Caco-2 (cell line): Measurements from ENCODE around the gene TACC2. TPM values are rescaled to one million over a fixed set of nuclear protein-coding genes. Genes with fewer than 3 reads are reported as not detected.

Experiments
- BruUV-seq: library from RNA; stranded (reverse); fragments of 400-500 nt; replicated peaks from 2 replicates; lab custom pipeline; 2021; lab: Mats Ljungman, UMichigan
- CTCF ChIA-PET: fragments of 300-600 bp; sonication (Branson Sonifier 250); formaldehyde crosslinking; loops from one replicate; lab custom pipeline; 2022; ENCODE audit warnings: antibody characterized with exemption; lab: Charles Lee
- POLR2A ChIA-PET: fragments of 300-600 bp; sonication (Branson Sonifier 250); formaldehyde crosslinking; loops from one replicate; lab custom pipeline; 2022; ENCODE audit warnings: antibody characterized with exemption; lab: Charles Lee
- DNase-seq, 2 experiments: peaks; one replicate each; pipeline versions ENCODE4 v3.0.0 to v3.0.0-alpha.2; 2020 to 2022
- H3K27me3 ChIP-seq: replicated peaks from 2 replicates; pipeline ENCODE4 v1.6.0; 2011; ENCODE audit warnings: low read length; ENCODE audit not compliant: control insufficient read depth, insufficient read depth
- H3K36me3 ChIP-seq: 2 replicates; pipeline ENCODE4 v1.5.1; 2011; ENCODE audit warnings: low read length; ENCODE audit not compliant: control insufficient read depth, insufficient read depth
- H3K4me1 ChIP-seq: fragments of 250-450 bp; sonication (Bioruptor Pico); 2 replicates; pipeline ENCODE4 v1.5.1; 2020; ENCODE audit warnings: mild to moderate bottlenecking
- H3K4me3 ChIP-seq: 2 replicates; pipeline ENCODE4 v1.5.1; 2011; ENCODE audit warnings: low read depth, mild to moderate bottlenecking, control low read depth, low read length
- H3K9me3 ChIP-seq: fragments of 250-450 bp; sonication (Bioruptor Pico); 2 replicates; pipeline ENCODE4 v1.5.1; 2020; ENCODE audit warnings: mild to moderate bottlenecking, moderate library complexity
- H3K27ac Mint-ChIP-seq: one replicate; pipeline ENCODE4 v1.8.0; 2022; ENCODE audit warnings: mixed read lengths; ENCODE audit not compliant: unreplicated experiment
- H3K27me3 Mint-ChIP-seq: one replicate; pipeline ENCODE4 v1.8.0; 2022; ENCODE audit warnings: mixed read lengths; ENCODE audit not compliant: insufficient read depth, unreplicated experiment
- H3K36me3 Mint-ChIP-seq: one replicate; pipeline ENCODE4 v1.8.0; 2022; ENCODE audit warnings: mild to moderate bottlenecking, mixed read lengths; ENCODE audit not compliant: insufficient read depth, unreplicated experiment
- H3K4me1 Mint-ChIP-seq: one replicate; pipeline ENCODE4 v1.8.0; 2022; ENCODE audit warnings: low read depth, mixed read lengths; ENCODE audit not compliant: unreplicated experiment
- H3K4me3 Mint-ChIP-seq: one replicate; pipeline ENCODE4 v1.8.0; 2022; ENCODE audit warnings: mild to moderate bottlenecking, moderate library complexity, mixed read lengths; ENCODE audit not compliant: unreplicated experiment
- H3K9me3 Mint-ChIP-seq: one replicate; pipeline ENCODE4 v1.8.0; 2022; ENCODE audit warnings: mixed read lengths; ENCODE audit not compliant: unreplicated experiment
- intact Hi-C: fragments of 100-400 bp; cut with micrococcal nuclease; formaldehyde crosslinking; loops from one replicate; pipeline ENCODE4 v1.10.0; 2022; ENCODE audit not compliant: unreplicated experiment
- total RNA-seq: library from RNA; stranded (reverse); gene quantifications from 2 replicates; pipeline ENCODE4 v1.2.3, GENCODE V29; 2022
- TF ChIP-seq, protein P1 (sequence below), 2 experiments: fragments of 200-600 bp in 1 of 2; IDR thresholded peaks; 1 replicate in 1 of 2; 2 replicates in 1 of 2; pipeline versions ENCODE4 v1.5.1 to v1.8.0; 2011 to 2022; ENCODE audit warnings: antibody characterized with exemption in 1 of 2, control low read depth in 1 of 2, inconsistent platforms in 1 of 2, low read depth in 1 of 2, low read length in 1 of 2, mild to moderate bottlenecking in 1 of 2, moderate library complexity in 1 of 2; ENCODE audit not compliant: insufficient read depth in 1 of 2, severe bottlenecking in 1 of 2, unreplicated experiment in 1 of 2

Gene TACC2
- total RNA-seq, 1 experiment from 2014 or later: 117 TPM

GRCh38 chr10:122182308-122182707, 193.3 kb downstream of the TACC2 start:
- BruUV-seq: no TSS peak
- intact Hi-C loops: no loop called here
- no peaks in the 10 kb centered on the region for H3K27me3 ChIP-seq
- POLR2A ChIA-PET: no interaction called here
- Mint-ChIP-seq H3K27ac (peak overlapping the region; percentile 9), H3K27me3 (no peaks in the 10 kb centered on the region), H3K4me3 (no peak overlapping the region), H3K9me3 (no peaks in the 10 kb centered on the region), H3K36me3 (peaks cover 7% of the 10 kb centered on the region), H3K4me1 (peaks cover 9% of the 10 kb centered on the region)
- H3K4me1 ChIP-seq: peaks cover 10% of the 10 kb centered on the region
- H3K36me3 ChIP-seq: no peaks in the 10 kb centered on the region
- no peaks in the 10 kb centered on the region for H3K9me3 ChIP-seq
- TF ChIP-seq, protein P1, sequence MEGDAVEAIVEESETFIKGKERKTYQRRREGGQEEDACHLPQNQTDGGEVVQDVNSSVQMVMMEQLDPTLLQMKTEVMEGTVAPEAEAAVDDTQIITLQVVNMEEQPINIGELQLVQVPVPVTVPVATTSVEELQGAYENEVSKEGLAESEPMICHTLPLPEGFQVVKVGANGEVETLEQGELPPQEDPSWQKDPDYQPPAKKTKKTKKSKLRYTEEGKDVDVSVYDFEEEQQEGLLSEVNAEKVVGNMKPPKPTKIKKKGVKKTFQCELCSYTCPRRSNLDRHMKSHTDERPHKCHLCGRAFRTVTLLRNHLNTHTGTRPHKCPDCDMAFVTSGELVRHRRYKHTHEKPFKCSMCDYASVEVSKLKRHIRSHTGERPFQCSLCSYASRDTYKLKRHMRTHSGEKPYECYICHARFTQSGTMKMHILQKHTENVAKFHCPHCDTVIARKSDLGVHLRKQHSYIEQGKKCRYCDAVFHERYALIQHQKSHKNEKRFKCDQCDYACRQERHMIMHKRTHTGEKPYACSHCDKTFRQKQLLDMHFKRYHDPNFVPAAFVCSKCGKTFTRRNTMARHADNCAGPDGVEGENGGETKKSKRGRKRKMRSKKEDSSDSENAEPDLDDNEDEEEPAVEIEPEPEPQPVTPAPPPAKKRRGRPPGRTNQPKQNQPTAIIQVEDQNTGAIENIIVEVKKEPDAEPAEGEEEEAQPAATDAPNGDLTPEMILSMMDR (IDR thresholded peaks at IDR 0.05; ENCODE audit: insufficient read depth in 1 of 2, low read depth in 1 of 2, low read length in 1 of 2, severe bottlenecking in 1 of 2, unreplicated experiment in 1 of 2): no peak
- DNase-seq: no peak
- CTCF ChIA-PET: no interaction called here
- no peak overlapping the region for H3K4me3 ChIP-seq

GRCh38 chr10:122184254-122184653, 195.3 kb downstream of the TACC2 start:
- peaks cover 10% of the 10 kb centered on the region for H3K4me1 ChIP-seq
- intact Hi-C loops: no loop called here
- TF ChIP-seq, protein P1 (IDR thresholded peaks at IDR 0.05; ENCODE audit: insufficient read depth in 1 of 2, low read depth in 1 of 2, low read length in 1 of 2, severe bottlenecking in 1 of 2, unreplicated experiment in 1 of 2): no peak
- ChIA-PET CTCF (no interaction called here), POLR2A (no interaction called here)
- H3K4me3 ChIP-seq: no peak overlapping the region
- Mint-ChIP-seq H3K4me3 (no peak overlapping the region), H3K27ac (no peak overlapping the region), H3K36me3 (peaks cover 7% of the 10 kb centered on the region), H3K9me3 (no peaks in the 10 kb centered on the region), H3K4me1 (peaks cover 7% of the 10 kb centered on the region), H3K27me3 (no peaks in the 10 kb centered on the region)
- peaks cover 2% of the 10 kb centered on the region; the same call in 1 of the 2 replicates for H3K36me3 ChIP-seq
- BruUV-seq: no TSS peak
- no peaks in the 10 kb centered on the region for H3K9me3 ChIP-seq
- H3K27me3 ChIP-seq: no peaks in the 10 kb centered on the region
- no peak for DNase-seq

- ChIA-PET CTCF (no interaction called here), POLR2A (no interaction called here)
- TF ChIP-seq, protein P1 (IDR thresholded peaks at IDR 0.05; ENCODE audit: insufficient read depth in 1 of 2, low read depth in 1 of 2, low read length in 1 of 2, severe bottlenecking in 1 of 2, unreplicated experiment in 1 of 2): no peak
- peaks cover 10% of the 10 kb centered on the region for H3K4me1 ChIP-seq
- no peak overlapping the region for H3K4me3 ChIP-seq
- H3K27me3 ChIP-seq: no peaks in the 10 kb centered on the region
- no peaks in the 10 kb centered on the region for H3K9me3 ChIP-seq
- peaks cover 7% of the 10 kb centered on the region for H3K36me3 Mint-ChIP-seq
- no TSS peak for BruUV-seq
- intact Hi-C loops: no loop called here
- H3K4me3 Mint-ChIP-seq: no peak overlapping the region
- H3K27me3 Mint-ChIP-seq: no peaks in the 10 kb centered on the region
- H3K9me3 Mint-ChIP-seq: no peaks in the 10 kb centered on the region
- peaks cover 2% of the 10 kb centered on the region; the same call in 1 of the 2 replicates for H3K36me3 ChIP-seq
- H3K27ac Mint-ChIP-seq: no peak overlapping the region
- H3K4me1 Mint-ChIP-seq: peaks cover 7% of the 10 kb centered on the region
- DNase-seq: no peak
Measured at GRCh38 chr10:122185643-122186042, 196.7 kb downstream of the TACC2 start.
